ENCODE results near the gene PTPN9.
"Not testable (repeated sequence)": the region's sequence is repeated elsewhere in the genome, so short reads cannot be mapped to it uniquely, and the experiment has no call there.

Gene PTPN9

GRCh38 chr15:75570126-75570845, 8.8 kb downstream of the PTPN9 start:
- Histone ChIP-seq H3K27ac (ENCODE audit: low read length) (no peak overlapping the region), H3K4me2 (ENCODE audit: low read length) (no peak overlapping the region), H3K9ac (ENCODE audit: low read length) (no peak overlapping the region), H3K79me2 (ENCODE audit: low read length) (peaks cover 72% of the 10 kb centered on the region), H3K9me3 (ENCODE audit: insufficient read depth, low read length) (no peaks in the 10 kb centered on the region), H3K36me3 (replicated peaks; ENCODE audit: low read depth, low read length) (peaks cover 10% of the 10 kb centered on the region), H4K20me1 (ENCODE audit: insufficient read depth, low read length) (peaks cover 16% of the 10 kb centered on the region), H3K27me3 (ENCODE audit: low read depth, low read length) (no peaks in the 10 kb centered on the region), H3K4me3 (ENCODE audit: low read length) (no peak overlapping the region), H3K4me1 (ENCODE audit: low read length) (no peaks in the 10 kb centered on the region), H2AFZ (ENCODE audit: low read depth, low read length) (no peak overlapping the region)
- TF ChIP-seq CTCF (IDR thresholded peaks at IDR 0.05; ENCODE audit: low read depth, low read length) (no peak), EZH2phosphoT487 (IDR thresholded peaks at IDR 0.05; ENCODE audit: low read depth) (no peak)

GRCh38 chr15:75565062-75565970, 13.8 kb downstream of the PTPN9 start:
- peaks cover 4% of the 10 kb centered on the region for H3K36me3 ChIP-seq (replicated peaks; ENCODE audit: low read depth, low read length)
- H3K4me1 ChIP-seq (ENCODE audit: low read length): no peaks in the 10 kb centered on the region
- H4K20me1 ChIP-seq (ENCODE audit: insufficient read depth, low read length): 0 out of 2 replicates have a peak, but pooled peaks cover 6% of the 10 kb centered on the region
- no peak overlapping the region for H2AFZ ChIP-seq (ENCODE audit: low read depth, low read length)
- H3K9me3 ChIP-seq (ENCODE audit: insufficient read depth, low read length): no peaks in the 10 kb centered on the region
- TF ChIP-seq CTCF (IDR thresholded peaks at IDR 0.05; ENCODE audit: low read depth, low read length) (no peak), EZH2phosphoT487 (IDR thresholded peaks at IDR 0.05; ENCODE audit: low read depth) (no peak)
- no peaks in the 10 kb centered on the region for H3K27me3 ChIP-seq (ENCODE audit: low read depth, low read length)
- H3K27ac ChIP-seq (ENCODE audit: low read length): no peak overlapping the region
- no peak overlapping the region for H3K4me3 ChIP-seq (ENCODE audit: low read length)
- peaks cover 39% of the 10 kb centered on the region for H3K79me2 ChIP-seq (ENCODE audit: low read length)
- H3K4me2 ChIP-seq (ENCODE audit: low read length): no peak overlapping the region
- H3K9ac ChIP-seq (ENCODE audit: low read length): no peak overlapping the region

- Histone ChIP-seq H4K20me1 (ENCODE audit: insufficient read depth, low read length) (0 out of 2 replicates have a peak, but pooled peaks cover 6% of the 10 kb centered on the region), H3K9ac (ENCODE audit: low read length) (no peak overlapping the region), H3K79me2 (ENCODE audit: low read length) (peaks cover 16% of the 10 kb centered on the region), H3K27me3 (ENCODE audit: low read depth, low read length) (no peaks in the 10 kb centered on the region), H3K27ac (ENCODE audit: low read length) (no peak overlapping the region), H3K4me3 (ENCODE audit: low read length) (no peak overlapping the region), H3K4me2 (ENCODE audit: low read length) (no peak overlapping the region), H3K36me3 (replicated peaks; ENCODE audit: low read depth, low read length) (no peaks in the 10 kb centered on the region), H3K4me1 (ENCODE audit: low read length) (no peaks in the 10 kb centered on the region), H2AFZ (ENCODE audit: low read depth, low read length) (no peak overlapping the region), H3K9me3 (ENCODE audit: insufficient read depth, low read length) (no peaks in the 10 kb centered on the region)
- TF ChIP-seq EZH2phosphoT487 (IDR thresholded peaks at IDR 0.05; ENCODE audit: low read depth) (no peak), CTCF (IDR thresholded peaks at IDR 0.05; ENCODE audit: low read depth, low read length) (no peak)
Observed at GRCh38 chr15:75561888-75562287, 17.2 kb downstream of the PTPN9 start.

GRCh38 chr15:75559360-75559759, 19.8 kb downstream of the PTPN9 start:
- H4K20me1 ChIP-seq (ENCODE audit: insufficient read depth, low read length); H3K27ac ChIP-seq (ENCODE audit: low read length); H3K27me3 ChIP-seq (ENCODE audit: low read depth, low read length); H3K4me1 ChIP-seq (ENCODE audit: low read length); H2AFZ ChIP-seq (ENCODE audit: low read depth, low read length); H3K9me3 ChIP-seq (ENCODE audit: insufficient read depth, low read length); H3K4me2 ChIP-seq (ENCODE audit: low read length); H3K36me3 ChIP-seq (replicated peaks; ENCODE audit: low read depth, low read length); H3K9ac ChIP-seq (ENCODE audit: low read length); H3K4me3 ChIP-seq (ENCODE audit: low read length): not testable (repeated sequence)
- H3K79me2 ChIP-seq (ENCODE audit: low read length): peaks cover 11% of the 10 kb centered on the region; the same call in 1 of the 2 replicates

GRCh38 chr15:75558955-75559354, 20.2 kb downstream of the PTPN9 start:
- H2AFZ ChIP-seq (ENCODE audit: low read depth, low read length); H3K27ac ChIP-seq (ENCODE audit: low read length); H3K36me3 ChIP-seq (replicated peaks; ENCODE audit: low read depth, low read length); H3K27me3 ChIP-seq (ENCODE audit: low read depth, low read length); H3K4me1 ChIP-seq (ENCODE audit: low read length); H4K20me1 ChIP-seq (ENCODE audit: insufficient read depth, low read length); H3K9me3 ChIP-seq (ENCODE audit: insufficient read depth, low read length); H3K4me2 ChIP-seq (ENCODE audit: low read length); H3K4me3 ChIP-seq (ENCODE audit: low read length); H3K9ac ChIP-seq (ENCODE audit: low read length): not testable (repeated sequence)
- H3K79me2 ChIP-seq (ENCODE audit: low read length): peaks cover 10% of the 10 kb centered on the region; the same call in 1 of the 2 replicates

Measured in OCI-LY3 (cell line).